Liver (tissue), 9 donors: ENCODE results near the gene FAM20C. TPM values are rescaled to one million over a fixed set of nuclear protein-coding genes. Genes with fewer than 3 reads are reported as not detected.

Source experiments
- DNase-seq: peaks from one replicate; pipeline ENCODE4 v3.0.0-alpha.2; 2017; ENCODE audit warnings: low spot score
- H3K27ac ChIP-seq, 2 donors: one replicate each; pipeline ENCODE4 v1.7.0; 2013; ENCODE audit warnings: inconsistent platforms in 2 of 2, low read length in 2 of 2, control low read depth in 1 of 2, low read depth in 1 of 2, mild to moderate bottlenecking in 1 of 2
- H3K27me3 ChIP-seq, 4 donors: one replicate each; pipeline versions ENCODE4 v1.6.1 to v1.7.0; 2013; ENCODE audit warnings: low read length in 3 of 4, inconsistent platforms in 1 of 4, mild to moderate bottlenecking in 1 of 4, moderate library complexity in 1 of 4; ENCODE audit not compliant: control insufficient read depth in 4 of 4, insufficient read depth in 4 of 4
- H3K36me3 ChIP-seq, 4 donors: one replicate each; pipeline versions ENCODE4 v1.6.1 to v1.7.0; 2013; ENCODE audit warnings: low read length in 3 of 4, mild to moderate bottlenecking in 3 of 4, low read depth in 1 of 4, moderate library complexity in 1 of 4; ENCODE audit not compliant: control insufficient read depth in 4 of 4, insufficient read depth in 3 of 4
- H3K4me1 ChIP-seq, 4 donors: one replicate each; pipeline versions ENCODE4 v1.6.1 to v1.7.0; 2013; ENCODE audit warnings: low read length in 3 of 4, mild to moderate bottlenecking in 3 of 4, moderate library complexity in 1 of 4; ENCODE audit not compliant: control insufficient read depth in 4 of 4, insufficient read depth in 4 of 4
- H3K4me3 ChIP-seq, 3 donors: one replicate each; pipeline versions ENCODE4 v1.6.1 to v1.7.0; 2013; ENCODE audit warnings: low read length in 3 of 3, control low read depth in 1 of 3, low read depth in 1 of 3, mild to moderate bottlenecking in 1 of 3
- H3K9ac ChIP-seq, 2 donors: one replicate each; pipeline ENCODE4 v1.7.0; 2013; ENCODE audit warnings: low read length in 2 of 2, mild to moderate bottlenecking in 2 of 2, moderate library complexity in 2 of 2, control low read depth in 1 of 2, low read depth in 1 of 2
- H3K9me3 ChIP-seq, 4 donors: one replicate each; pipeline versions ENCODE4 v1.6.1 to v1.7.0; 2013; ENCODE audit warnings: low read length in 3 of 4; ENCODE audit not compliant: control insufficient read depth in 4 of 4
- ATF3 ChIP-seq: IDR thresholded peaks from 2 replicates; pipeline ENCODE4 v1.6.1; 2016; ENCODE audit warnings: antibody characterized with exemption
- EGR1 ChIP-seq, 2 donors: IDR thresholded peaks; 2 replicates each; pipeline ENCODE4 v1.6.1; 2016 to 2018; ENCODE audit warnings: antibody characterized with exemption in 2 of 2, low read depth in 2 of 2
- FOXA1 ChIP-seq: IDR thresholded peaks from 2 replicates; pipeline ENCODE4 v1.6.1; 2016; ENCODE audit warnings: antibody characterized with exemption
- GABPA ChIP-seq, 2 donors: IDR thresholded peaks in 1 of 2; conservative IDR thresholded peaks in 1 of 2; 2 replicates each; pipeline ENCODE4 v1.6.1; 2016; ENCODE audit warnings: antibody characterized with exemption in 2 of 2, mild to moderate bottlenecking in 1 of 2, moderate library complexity in 1 of 2
- HNF4G ChIP-seq: IDR thresholded peaks from 2 replicates; pipeline ENCODE4 v1.6.1; 2016; ENCODE audit warnings: antibody characterized with exemption
- JUND ChIP-seq, 2 donors: IDR thresholded peaks; 2 replicates each; pipeline ENCODE4 v1.6.1; 2016; ENCODE audit warnings: antibody characterized with exemption in 2 of 2
- NR2F2 ChIP-seq: IDR thresholded peaks from 2 replicates; pipeline ENCODE4 v1.6.1; 2016; ENCODE audit warnings: antibody characterized with exemption
- RAD21 ChIP-seq, 2 donors: IDR thresholded peaks; 2 replicates each; pipeline ENCODE4 v1.6.1; 2016; ENCODE audit warnings: antibody characterized with exemption in 2 of 2, mild to moderate bottlenecking in 2 of 2
- REST ChIP-seq: IDR thresholded peaks from 2 replicates; pipeline ENCODE4 v1.6.1; 2016; ENCODE audit warnings: antibody characterized with exemption, mild to moderate bottlenecking
- SP1 ChIP-seq: IDR thresholded peaks from 2 replicates; pipeline ENCODE4 v1.6.1; 2018; ENCODE audit warnings: antibody characterized with exemption, mild to moderate bottlenecking
- YY1 ChIP-seq: IDR thresholded peaks from 2 replicates; pipeline ENCODE4 v1.6.1; 2016; ENCODE audit warnings: antibody characterized with exemption, mild to moderate bottlenecking
- WGBS: extraction: QIAGEN DNeasy Blood & Tissue Kit; methylation state at CpG from one replicate; pipeline ENCODE4 v1.1.7; 2013; 5-methylcytosine and 5-hydroxymethylcytosine counted together
- polyA plus RNA-seq, 2 donors: library from polyadenylated mRNA; stranded (reverse) in 1 of 2; unstranded in 1 of 2; fragments of 200-250 nt in 1 of 2; fragments of >200 nt in 1 of 2; fragmentation: Nextera tagmentation in 1 of 2; extraction: Ambion mirVana in 1 of 2; gene quantifications; one replicate each; pipeline versions ENCODE4 v1.2.1 to v1.2.3, GENCODE V29; 2013 to 2015
- total RNA-seq, 2 donors: library from RNA; depleted of rRNA; stranded (reverse); fragments of >200 nt; gene quantifications; one replicate each; pipeline ENCODE4 v1.2.3, GENCODE V29; 2014
- TF ChIP-seq, protein P1 (sequence below): IDR thresholded peaks from 2 replicates; pipeline ENCODE4 v1.6.1; 2016; ENCODE audit warnings: antibody characterized with exemption
- TF ChIP-seq, protein P2 (sequence below): fragments of 150-350 bp; IDR thresholded peaks from 2 replicates; pipeline ENCODE4 v1.5.1; 2017; ENCODE audit warnings: improper control_type of control experiment, low read depth, low read length; ENCODE audit not compliant: missing input control
- TF ChIP-seq, protein P3 (sequence below): IDR thresholded peaks from 2 replicates; pipeline ENCODE4 v1.6.1; 2016; ENCODE audit warnings: antibody characterized with exemption
- donor health status: healthy.
- donor health status: healthy.
- donor health status: healthy.
- donor health status: healthy.
- donor health status: healthy.

The FAM20C gene
- total and polyA plus RNA-seq, 4 donors, result 13.4 to 40.4 (median 31.5) TPM

DNA sequence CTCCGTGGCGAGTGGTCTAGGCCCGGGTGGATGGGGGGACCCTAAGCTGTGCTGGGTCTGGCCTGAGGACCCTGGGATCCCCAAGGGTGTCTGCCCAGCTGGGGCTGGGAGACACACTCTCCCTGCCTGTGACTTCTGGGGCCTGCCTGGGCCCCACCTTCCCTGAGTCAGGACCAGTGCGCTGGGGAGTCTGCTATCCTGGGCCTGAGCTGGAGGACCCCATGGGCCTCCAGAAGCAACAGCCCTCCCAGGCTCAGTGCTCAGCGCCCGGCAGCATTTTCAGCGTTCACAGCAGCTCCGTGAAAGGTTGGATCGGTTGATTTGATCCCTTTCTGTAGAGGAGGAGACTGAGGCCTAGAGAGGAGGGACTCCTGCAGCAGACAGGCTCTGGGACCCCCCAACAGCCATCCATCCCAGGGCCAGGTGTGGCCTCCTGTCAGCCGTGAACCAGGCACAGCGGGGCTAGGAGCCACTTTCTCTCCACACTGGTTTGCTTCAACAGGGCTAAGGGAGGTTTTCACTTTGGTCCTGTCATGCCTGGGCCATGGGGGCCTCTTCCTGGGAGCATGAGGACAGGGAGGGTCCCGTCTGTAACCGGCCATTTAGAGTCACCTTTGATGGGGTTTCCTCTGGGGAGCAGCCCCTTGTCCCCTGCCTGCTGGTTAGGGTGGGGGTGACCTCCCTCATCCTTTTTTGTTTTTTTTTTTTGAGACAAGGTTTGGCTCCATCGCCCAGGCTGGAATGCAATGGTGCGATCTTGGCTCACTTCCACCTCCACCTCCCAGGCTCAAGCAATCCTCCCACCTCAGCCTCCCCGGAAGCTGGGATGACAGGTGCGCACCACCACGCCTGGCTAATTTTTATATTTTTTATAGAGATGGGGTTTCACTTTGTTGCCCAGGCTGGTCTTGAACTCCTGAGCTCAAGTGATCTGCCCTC, 110.0 kb downstream of the FAM20C start:
- no peaks in the 10 kb centered on the region for H3K4me1 ChIP-seq
- H3K36me3 ChIP-seq, result no peaks in the 10 kb centered on the region
- DNase-seq, result no peak
- no peak overlapping the region for H3K4me3 ChIP-seq
- H3K9me3 ChIP-seq, result no peaks in the 10 kb centered on the region
- no peak overlapping the region for H3K9ac ChIP-seq
- no peak for TF ChIP-seq EGR1 (IDR thresholded peaks at IDR 0.05; ENCODE audit: low read depth in 2 of 2)
- TF ChIP-seq, protein P1, sequence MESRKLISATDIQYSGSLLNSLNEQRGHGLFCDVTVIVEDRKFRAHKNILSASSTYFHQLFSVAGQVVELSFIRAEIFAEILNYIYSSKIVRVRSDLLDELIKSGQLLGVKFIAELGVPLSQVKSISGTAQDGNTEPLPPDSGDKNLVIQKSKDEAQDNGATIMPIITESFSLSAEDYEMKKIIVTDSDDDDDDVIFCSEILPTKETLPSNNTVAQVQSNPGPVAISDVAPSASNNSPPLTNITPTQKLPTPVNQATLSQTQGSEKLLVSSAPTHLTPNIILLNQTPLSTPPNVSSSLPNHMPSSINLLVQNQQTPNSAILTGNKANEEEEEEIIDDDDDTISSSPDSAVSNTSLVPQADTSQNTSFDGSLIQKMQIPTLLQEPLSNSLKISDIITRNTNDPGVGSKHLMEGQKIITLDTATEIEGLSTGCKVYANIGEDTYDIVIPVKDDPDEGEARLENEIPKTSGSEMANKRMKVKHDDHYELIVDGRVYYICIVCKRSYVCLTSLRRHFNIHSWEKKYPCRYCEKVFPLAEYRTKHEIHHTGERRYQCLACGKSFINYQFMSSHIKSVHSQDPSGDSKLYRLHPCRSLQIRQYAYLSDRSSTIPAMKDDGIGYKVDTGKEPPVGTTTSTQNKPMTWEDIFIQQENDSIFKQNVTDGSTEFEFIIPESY, result no peak
- TF ChIP-seq NR2F2, result no peak
- TF ChIP-seq REST, result no peak
- TF ChIP-seq JUND (IDR thresholded peaks at IDR 0.05), result no peak
- no peak for TF ChIP-seq YY1
- no peak for TF ChIP-seq SP1
- no peak for TF ChIP-seq GABPA (IDR thresholded peaks at IDR 0.05 in 1 of 2, conservative IDR thresholded peaks at IDR 0.05 in 1 of 2)
- no peak for TF ChIP-seq HNF4G
- TF ChIP-seq, protein P2, sequence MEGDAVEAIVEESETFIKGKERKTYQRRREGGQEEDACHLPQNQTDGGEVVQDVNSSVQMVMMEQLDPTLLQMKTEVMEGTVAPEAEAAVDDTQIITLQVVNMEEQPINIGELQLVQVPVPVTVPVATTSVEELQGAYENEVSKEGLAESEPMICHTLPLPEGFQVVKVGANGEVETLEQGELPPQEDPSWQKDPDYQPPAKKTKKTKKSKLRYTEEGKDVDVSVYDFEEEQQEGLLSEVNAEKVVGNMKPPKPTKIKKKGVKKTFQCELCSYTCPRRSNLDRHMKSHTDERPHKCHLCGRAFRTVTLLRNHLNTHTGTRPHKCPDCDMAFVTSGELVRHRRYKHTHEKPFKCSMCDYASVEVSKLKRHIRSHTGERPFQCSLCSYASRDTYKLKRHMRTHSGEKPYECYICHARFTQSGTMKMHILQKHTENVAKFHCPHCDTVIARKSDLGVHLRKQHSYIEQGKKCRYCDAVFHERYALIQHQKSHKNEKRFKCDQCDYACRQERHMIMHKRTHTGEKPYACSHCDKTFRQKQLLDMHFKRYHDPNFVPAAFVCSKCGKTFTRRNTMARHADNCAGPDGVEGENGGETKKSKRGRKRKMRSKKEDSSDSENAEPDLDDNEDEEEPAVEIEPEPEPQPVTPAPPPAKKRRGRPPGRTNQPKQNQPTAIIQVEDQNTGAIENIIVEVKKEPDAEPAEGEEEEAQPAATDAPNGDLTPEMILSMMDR, result no peak
- TF ChIP-seq ATF3, result no peak
- TF ChIP-seq, protein P3, sequence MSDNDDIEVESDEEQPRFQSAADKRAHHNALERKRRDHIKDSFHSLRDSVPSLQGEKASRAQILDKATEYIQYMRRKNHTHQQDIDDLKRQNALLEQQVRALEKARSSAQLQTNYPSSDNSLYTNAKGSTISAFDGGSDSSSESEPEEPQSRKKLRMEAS, result no peak
- TF ChIP-seq FOXA1, result no peak
- no peak for TF ChIP-seq RAD21 (IDR thresholded peaks at IDR 0.05)
- no peaks in the 10 kb centered on the region for H3K27me3 ChIP-seq
- H3K27ac ChIP-seq, result no peak overlapping the region
- WGBS, result 89% methylated on average over 18 of the region's 18 CpGs
